Heart left ventricle (tissue), 16 donors: ENCODE results near the gene SBK2. TPM values are rescaled to one million over a fixed set of nuclear protein-coding genes. Genes with fewer than 3 reads are reported as not detected.

Experiments used
- ATAC-seq, 4 donors: fragments of 200-7000 bp; cut with Tn5 transposase; one replicate each; pipeline ENCODE4 v1.9.1; 2020 to 2022; ENCODE audit warnings: moderate library complexity in 4 of 4, mild to moderate bottlenecking in 3 of 4, moderate number of reproducible peaks in 1 of 4
- DNase-seq, 5 donors: peaks; one replicate each; pipeline ENCODE4 v3.0.0-alpha.2; 2020
- H3K27ac ChIP-seq, 12 donors: fragments of 200-600 bp; sonication (generic) in 4 of 12; one replicate each; pipeline versions ENCODE4 v1.5.0 to v1.8.0; 2016 to 2022; ENCODE audit warnings: mild to moderate bottlenecking in 2 of 12
- H3K27me3 ChIP-seq, 9 donors: fragments of 200-600 bp; sonication (generic) in 2 of 9; one replicate each; pipeline versions ENCODE4 v1.5.1 to v1.8.0; 2016 to 2022; ENCODE audit warnings: mild to moderate bottlenecking in 3 of 9
- H3K36me3 ChIP-seq, 9 donors: fragments of 200-600 bp; sonication (generic) in 2 of 9; one replicate each; pipeline versions ENCODE4 v1.5.0 to v1.8.0; 2018 to 2022; ENCODE audit warnings: mild to moderate bottlenecking in 2 of 9
- H3K4me1 ChIP-seq, 12 donors: fragments of 200-600 bp; sonication (generic) in 4 of 12; one replicate each; pipeline versions ENCODE4 v1.5.0 to v1.8.0; 2016 to 2022; ENCODE audit warnings: mild to moderate bottlenecking in 3 of 12
- H3K4me3 ChIP-seq, 12 donors: fragments of 200-600 bp; sonication (generic) in 4 of 12; one replicate each; pipeline versions ENCODE4 v1.5.0 to v1.8.0; 2017 to 2022; ENCODE audit warnings: mild to moderate bottlenecking in 9 of 12, moderate library complexity in 4 of 12
- H3K9me3 ChIP-seq, 12 donors: fragments of 200-600 bp; sonication (generic) in 4 of 12; one replicate each; pipeline versions ENCODE4 v1.5.0 to v1.8.0; 2016 to 2022; ENCODE audit warnings: mild to moderate bottlenecking in 1 of 12
- POLR2A ChIP-seq, 2 donors: fragments of 450-650 bp; IDR thresholded peaks; one replicate each; pipeline ENCODE4 v1.6.1; 2017; ENCODE audit warnings: antibody characterized with exemption in 2 of 2, mild to moderate bottlenecking in 2 of 2, moderate library complexity in 2 of 2
- WGBS, 4 donors: extraction: QIAGEN DNeasy Blood & Tissue Kit in 2 of 4; methylation state at CpG; one replicate each; pipeline versions ENCODE4 v1.1.5 to v1.1.7; 2013 to 2018; 5-methylcytosine and 5-hydroxymethylcytosine counted together
- intact Hi-C, 10 donors: fragments of 100-400 bp; cut with DNase I; formaldehyde crosslinking; loops; one replicate each; pipeline versions ENCODE4 v1.11.1 to v1.14.2; 2022
- polyA plus RNA-seq, 2 donors: library from polyadenylated mRNA; stranded (reverse); fragments of 200-250 nt; gene quantifications; one replicate each; pipeline ENCODE4 v1.2.3, GENCODE V29; 2013
- total RNA-seq, 9 donors: library from RNA; depleted of rRNA in 2 of 9; stranded (reverse); fragments of >200 nt in 2 of 9; fragmentation: NEBNext Ultra II Directional in 3 of 9; extraction: Animal tissue kit (Norgen Biotek cat#: 25700) in 3 of 9; gene quantifications; one replicate each; pipeline versions ENCODE4 v1.1.0 to v1.2.4, GENCODE V29; 2016 to 2023
- TF ChIP-seq, protein P1 (sequence below), 12 donors: fragments of 200-600 bp; sonication (generic) in 4 of 12; IDR thresholded peaks; one replicate each; pipeline versions ENCODE4 v1.5.0 to v1.8.0; 2018 to 2022; ENCODE audit warnings: antibody characterized with exemption in 12 of 12, mild to moderate bottlenecking in 5 of 12
- donor health status: ischemic (EF 13 %, LVEDD 7.1; RV severe dilation, severe dysfunction).
- donor health status: healthy with polysubstance abuse.
- donor health status: DM: no; HTN: yes; CAD: no.
- donor health status: DM: no; HTN: no; CAD: no.
- donor health status: ischemic (EF 25% LVEDD 6.9; RV normal size, moderate dysfunction).
- donor health status: ischemic (EF 25% LVEDD 5.7; RV mildly dilated, moderate dysfunction).
- donor health status: healthy.
- donor health status: DM: yes; HTN: yes; CAD: no.
- donor health status: ischemic (EF 35%, LVEDD 5.7; RV mildly dilated, moderate dysfunction).
- donor health status: nonischemic (EF 11% LVEDD 7.7; RV severe dilation, severe dysfunction).
- donor health status: DM: yes; HTN: yes; CAD: no.
- donor health status: PGD.
- donor health status: ischemic (EF 29% LVEDD 5.4; RV normal size, mild dysfunction).
- donor health status: nonischemic (EF 23%, LVEDD 6.1; RV moderate dilation, normal function).

SBK2 gene
- total and polyA plus RNA-seq, 11 donors, result 0.68 to 12.6 (median 2.1) TPM

DNA sequence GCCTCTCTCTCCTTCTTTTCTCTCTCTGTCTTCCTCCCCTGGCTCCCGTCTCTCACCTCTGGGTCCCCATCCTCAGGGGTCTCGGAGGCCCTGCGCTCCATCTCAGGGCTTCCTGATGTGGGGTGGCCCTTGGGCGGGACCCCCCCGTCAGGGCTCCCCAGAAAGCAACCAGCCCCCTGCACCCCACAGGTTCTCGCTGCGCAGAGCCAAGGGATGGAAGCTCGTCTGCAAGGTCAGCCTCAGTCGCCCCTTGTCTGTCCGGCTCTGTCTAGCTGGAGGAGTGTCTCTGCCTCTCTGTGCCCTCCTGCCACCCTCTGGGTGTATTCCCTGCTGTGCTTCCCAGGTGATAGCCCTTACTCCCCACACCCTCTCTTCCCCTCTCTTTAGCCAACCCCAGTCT, 8.5 kb upstream of the SBK2 start, which contains the start of gene SBK3:
Gene SBK3 (minus strand): TSS at position 101 of the 400 bp plus-strand sequence. CDS start 0 bp downstream, at position 101.
- peaks cover 0 to 6% (median 0%) of the 10 kb centered on the region in 9 donors for H3K27me3 ChIP-seq

DNA sequence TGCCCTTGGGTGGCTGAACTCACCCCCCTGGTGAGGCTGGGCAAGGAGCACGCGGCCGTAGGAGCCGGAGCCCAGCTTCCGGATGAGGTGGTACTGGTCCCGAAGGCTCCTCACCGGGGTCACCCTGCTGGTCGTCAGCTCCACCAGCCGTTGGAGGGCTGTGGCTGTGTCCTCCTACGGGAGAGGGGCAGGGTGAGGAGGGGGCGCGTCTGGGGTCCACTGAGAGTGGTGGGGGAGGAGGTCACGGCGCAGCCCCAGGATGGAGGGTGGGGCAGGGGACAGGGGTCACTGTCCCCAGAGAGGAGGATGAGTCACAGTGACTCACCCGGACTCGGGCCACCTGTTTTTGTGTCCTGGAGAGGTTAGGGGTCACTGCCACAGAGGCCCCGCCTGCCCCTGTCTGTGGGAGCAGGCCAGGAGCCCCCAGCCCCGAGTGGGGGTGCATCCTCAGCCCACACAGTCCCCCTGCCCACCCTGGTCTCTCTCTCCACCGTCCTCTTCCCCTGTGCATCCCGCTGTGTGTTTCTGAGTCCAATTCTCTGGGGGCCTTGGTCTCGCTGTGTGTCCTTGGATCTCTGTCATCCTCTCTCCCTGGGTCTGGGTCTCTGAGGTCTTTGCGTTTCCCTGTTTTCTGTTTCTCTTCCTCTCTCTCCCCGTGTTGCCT, 8.0 kb upstream of the SBK2 start:
- DNase-seq (peak in 1 of 5 donors; percentile 58), ATAC-seq (no peak)
- H3K27me3 ChIP-seq, result peaks cover 0 to 2% (median 0%) of the 10 kb centered on the region in 9 donors
- peaks cover 0 to 44% (median 27%) of the 10 kb centered on the region in 12 donors for H3K4me1 ChIP-seq
- TF ChIP-seq, protein P1, sequence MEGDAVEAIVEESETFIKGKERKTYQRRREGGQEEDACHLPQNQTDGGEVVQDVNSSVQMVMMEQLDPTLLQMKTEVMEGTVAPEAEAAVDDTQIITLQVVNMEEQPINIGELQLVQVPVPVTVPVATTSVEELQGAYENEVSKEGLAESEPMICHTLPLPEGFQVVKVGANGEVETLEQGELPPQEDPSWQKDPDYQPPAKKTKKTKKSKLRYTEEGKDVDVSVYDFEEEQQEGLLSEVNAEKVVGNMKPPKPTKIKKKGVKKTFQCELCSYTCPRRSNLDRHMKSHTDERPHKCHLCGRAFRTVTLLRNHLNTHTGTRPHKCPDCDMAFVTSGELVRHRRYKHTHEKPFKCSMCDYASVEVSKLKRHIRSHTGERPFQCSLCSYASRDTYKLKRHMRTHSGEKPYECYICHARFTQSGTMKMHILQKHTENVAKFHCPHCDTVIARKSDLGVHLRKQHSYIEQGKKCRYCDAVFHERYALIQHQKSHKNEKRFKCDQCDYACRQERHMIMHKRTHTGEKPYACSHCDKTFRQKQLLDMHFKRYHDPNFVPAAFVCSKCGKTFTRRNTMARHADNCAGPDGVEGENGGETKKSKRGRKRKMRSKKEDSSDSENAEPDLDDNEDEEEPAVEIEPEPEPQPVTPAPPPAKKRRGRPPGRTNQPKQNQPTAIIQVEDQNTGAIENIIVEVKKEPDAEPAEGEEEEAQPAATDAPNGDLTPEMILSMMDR (IDR thresholded peaks at IDR 0.05), result no peak
- TF ChIP-seq POLR2A (IDR thresholded peaks at IDR 0.05), result no peak
- intact Hi-C loops, result loop anchor here in 4 of 10 donors (5.0 kb wide), 3 partner anchors 37 to 52 kb away; partner anchors contain the start of genes FIZ1 (in 2 of the 4) and ZNF579 (in 1 of the 4)
- H3K36me3 ChIP-seq, result no peaks in the 10 kb centered on the region
- peak overlapping the region in 4 of 12 donors; percentile 88 to 95 (median 91) for H3K27ac ChIP-seq
- no peaks in the 10 kb centered on the region for H3K9me3 ChIP-seq
- 68 to 78% (median 73%) methylated on average over 23 of the region's 23 CpGs for WGBS, 4 donors
- H3K4me3 ChIP-seq, result peak overlapping the region in 2 of 12 donors; percentile 34 to 40

More for the DNA sequence above, 8.5 kb upstream of the SBK2 start, which contains the start of gene SBK3:
- no peaks in the 10 kb centered on the region for H3K9me3 ChIP-seq
- H3K36me3 ChIP-seq, result no peaks in the 10 kb centered on the region
- H3K27ac ChIP-seq, result peak within 1 kb of the TSS; percentile 85 to 96 (median 91)
- TF ChIP-seq POLR2A (IDR thresholded peaks at IDR 0.05), result no peak
- TF ChIP-seq, protein P1 (IDR thresholded peaks at IDR 0.05), result no peak
- intact Hi-C loops, result loop anchor here in 4 of 10 donors (5.0 kb wide), 3 partner anchors 37 to 52 kb away; partner anchors contain the start of genes FIZ1 (in 2 of the 4) and ZNF579 (in 1 of the 4)
- peak in 1 of 5 donors; percentile 36 for DNase-seq
- ATAC-seq, result peak in 2 of 4 donors; percentile 3
- peaks cover 0 to 48% (median 29%) of the 10 kb centered on the region in 12 donors for H3K4me1 ChIP-seq
- peak within 1 kb of the TSS in 8 of 12 donors; percentile 1 to 41 (median 31) for H3K4me3 ChIP-seq
- 78 to 85% (median 83%) methylated on average over 10 of the region's 10 CpGs for WGBS, 4 donors

DNA sequence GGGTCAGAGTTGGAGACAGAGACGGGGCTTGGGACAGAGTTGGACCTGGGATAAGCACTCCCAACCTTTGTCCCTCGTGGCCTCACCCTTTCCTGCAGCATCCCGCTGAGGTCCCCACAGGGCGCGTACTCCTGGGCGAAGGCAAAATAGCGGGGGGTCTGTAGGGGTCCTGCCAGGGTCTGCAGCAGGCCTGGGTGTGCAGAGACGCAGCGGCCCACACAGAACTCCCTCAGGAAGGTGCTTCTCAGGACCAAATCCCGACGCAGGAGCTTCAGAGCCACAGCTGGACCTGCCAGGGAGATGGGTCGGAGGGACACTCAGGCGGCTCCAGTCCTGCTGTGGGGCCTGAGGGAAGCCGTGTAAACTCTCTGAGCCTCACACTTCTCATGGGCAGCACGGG, 7.1 kb upstream of the SBK2 start:
- 88 to 98% (median 89%) methylated on average over 9 to 15 of the region's 15 CpGs for WGBS, 4 donors
- intact Hi-C loops, result no loop called here
- H3K27ac ChIP-seq, result no peak overlapping the region
- H3K4me1 ChIP-seq, result peaks cover 0 to 37% (median 21%) of the 10 kb centered on the region in 12 donors
- no peaks in the 10 kb centered on the region for H3K9me3 ChIP-seq
- no peak overlapping the region for H3K4me3 ChIP-seq
- H3K27me3 ChIP-seq, result no peaks in the 10 kb centered on the region
- peak in 1 of 5 donors; percentile 47 for DNase-seq
- TF ChIP-seq, protein P1 (IDR thresholded peaks at IDR 0.05), result no peak
- no peak for TF ChIP-seq POLR2A (IDR thresholded peaks at IDR 0.05)
- ATAC-seq, result no peak
- no peaks in the 10 kb centered on the region for H3K36me3 ChIP-seq

DNA sequence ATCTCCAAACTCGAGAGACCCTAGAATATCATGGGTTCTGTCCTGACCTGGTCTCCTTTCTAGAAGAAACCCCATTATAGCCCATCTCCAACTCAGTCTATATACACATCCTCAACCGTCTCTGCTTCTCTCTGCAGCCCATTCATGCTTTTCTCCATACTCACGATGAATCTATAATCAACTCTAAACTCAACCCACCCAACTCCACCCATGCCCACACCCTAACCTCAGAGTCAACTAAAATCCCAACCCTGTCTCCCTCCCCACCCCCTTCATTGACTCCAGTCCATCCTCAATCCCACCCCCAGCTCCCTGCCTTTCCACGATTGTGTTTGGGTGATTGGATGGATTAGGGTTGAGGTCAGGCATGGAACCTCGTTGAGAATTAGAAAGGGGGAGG, 6.6 kb upstream of the SBK2 start:
- Histone ChIP-seq H3K4me3 (no peak overlapping the region), H3K36me3 (no peaks in the 10 kb centered on the region), H3K4me1 (peaks cover 0 to 37% (median 21%) of the 10 kb centered on the region in 12 donors), H3K27me3 (no peaks in the 10 kb centered on the region), H3K9me3 (no peaks in the 10 kb centered on the region), H3K27ac (no peak overlapping the region)
- TF ChIP-seq POLR2A (IDR thresholded peaks at IDR 0.05), result no peak
- TF ChIP-seq, protein P1 (IDR thresholded peaks at IDR 0.05), result no peak
- WGBS, 4 donors, result 76 to 83% (median 80%) methylated on average over 5 of the region's 5 CpGs
- ATAC-seq, result no peak
- intact Hi-C loops, result no loop called here
- no peak for DNase-seq
